Fibroblast of skin of left quadriceps (primary cell): Measurements from ENCODE around the gene HOMER2.
"Not testable (repeated sequence)": the region's sequence is repeated elsewhere in the genome, so short reads cannot be mapped to it uniquely, and the experiment has no call there.

Source experiments
- DNase-seq, 2 experiments: peaks; one replicate each; pipeline ENCODE4 v3.0.0-alpha.2; 2013; ENCODE audit warnings: low read depth in 2 of 2

HOMER2 gene

DNA sequence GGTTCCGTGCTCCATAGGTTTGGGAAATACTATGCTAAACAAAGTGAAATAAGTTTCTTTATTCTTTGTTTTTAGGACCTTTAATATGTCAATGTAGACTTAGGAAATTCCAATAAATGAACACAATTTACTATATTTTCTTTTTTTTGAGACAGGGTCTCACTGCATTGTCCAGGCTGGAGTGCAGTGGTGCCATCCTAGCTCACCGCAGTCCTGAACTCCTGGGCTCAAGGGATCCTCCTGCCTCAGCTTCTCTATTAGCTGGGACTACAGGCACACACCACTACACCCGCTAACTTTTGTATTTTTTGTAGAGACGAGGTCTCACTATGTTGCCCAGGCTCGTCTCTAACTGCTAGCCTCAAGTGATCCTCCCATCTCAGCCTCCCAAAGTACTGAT lies 12.4 kb upstream of the HOMER2 start:
- DNase-seq: no peak

DNA sequence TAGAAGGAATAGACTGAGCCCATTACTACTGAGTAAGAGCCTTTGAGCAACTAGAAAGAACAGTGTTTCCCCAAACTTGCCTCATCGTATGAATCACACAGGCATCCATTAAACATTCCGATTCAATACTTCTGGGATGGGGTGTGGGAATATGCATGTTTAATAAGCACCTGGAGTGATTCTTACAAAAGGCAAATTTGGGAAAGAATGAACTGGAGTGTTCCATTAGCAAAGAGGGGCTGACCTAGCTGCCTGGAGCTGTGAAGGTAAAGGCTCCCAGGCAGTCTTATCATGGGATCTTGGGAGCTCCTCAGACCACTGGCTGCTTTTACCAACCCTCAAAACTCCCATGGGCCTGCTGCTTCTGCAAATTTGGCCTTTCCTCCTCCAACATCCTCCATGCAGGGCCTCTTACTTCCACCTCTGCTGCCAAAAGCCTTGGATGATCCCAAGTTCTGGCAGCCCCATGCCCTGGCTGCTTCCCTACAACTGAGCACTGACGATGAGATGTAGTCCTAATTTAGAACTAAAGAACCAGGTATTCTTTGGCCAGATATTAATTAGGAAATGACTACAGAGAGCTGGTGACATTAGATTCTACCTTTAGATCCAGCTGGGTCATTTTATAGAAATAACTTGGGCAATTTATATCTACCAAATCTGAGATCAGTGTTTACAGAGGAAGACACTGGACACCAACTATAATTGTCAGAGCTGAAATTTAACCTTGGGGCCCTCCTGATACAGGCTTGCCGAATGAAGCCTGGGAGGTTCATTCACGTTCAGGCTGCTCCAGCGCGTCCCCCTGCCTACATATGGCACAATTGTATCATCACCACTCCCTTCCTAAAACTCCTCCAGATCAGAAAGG lies 11.2 kb upstream of the HOMER2 start:
- no peak for DNase-seq

DNA sequence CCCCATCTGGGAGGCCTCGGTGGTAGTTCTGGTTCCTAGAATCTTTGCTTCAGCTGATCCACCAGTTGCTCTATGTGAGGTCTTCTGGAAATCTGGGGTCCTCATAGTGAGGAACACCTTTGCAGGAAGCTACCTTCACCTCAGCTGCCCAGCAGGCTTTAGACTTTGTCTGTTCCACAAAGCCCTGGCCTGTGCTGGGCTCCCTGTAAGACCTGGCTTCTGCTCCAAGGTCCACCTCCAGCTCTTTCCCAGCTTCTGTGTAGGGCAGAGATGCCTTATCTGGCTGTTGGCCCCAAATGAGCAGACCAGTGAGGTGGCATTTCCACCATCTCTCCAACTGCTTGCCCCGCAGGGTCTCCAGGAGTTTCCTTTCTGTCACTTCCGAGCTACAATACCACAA lies 8.2 kb upstream of the HOMER2 start:
- DNase-seq: no peak

DNA sequence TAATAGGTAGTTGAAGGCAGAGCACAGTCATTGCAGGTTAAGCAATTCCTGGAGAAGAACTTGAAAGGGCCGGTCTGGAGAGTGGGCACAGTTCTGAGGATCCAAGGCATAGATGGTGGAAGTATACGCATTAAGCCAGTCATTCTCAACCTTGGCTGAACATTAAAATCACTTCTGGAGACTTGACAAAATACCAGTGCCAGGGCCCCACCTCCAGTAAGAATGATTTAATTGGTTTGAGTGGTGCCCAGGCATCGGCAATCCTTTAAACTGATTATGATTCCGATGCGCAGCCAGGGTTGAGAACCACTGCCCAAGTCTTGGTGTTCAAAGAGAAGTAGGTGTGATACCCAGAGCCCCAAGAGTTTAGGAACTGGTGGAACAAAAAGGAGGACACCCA lies 6.9 kb upstream of the HOMER2 start:
- no peak for DNase-seq

DNA sequence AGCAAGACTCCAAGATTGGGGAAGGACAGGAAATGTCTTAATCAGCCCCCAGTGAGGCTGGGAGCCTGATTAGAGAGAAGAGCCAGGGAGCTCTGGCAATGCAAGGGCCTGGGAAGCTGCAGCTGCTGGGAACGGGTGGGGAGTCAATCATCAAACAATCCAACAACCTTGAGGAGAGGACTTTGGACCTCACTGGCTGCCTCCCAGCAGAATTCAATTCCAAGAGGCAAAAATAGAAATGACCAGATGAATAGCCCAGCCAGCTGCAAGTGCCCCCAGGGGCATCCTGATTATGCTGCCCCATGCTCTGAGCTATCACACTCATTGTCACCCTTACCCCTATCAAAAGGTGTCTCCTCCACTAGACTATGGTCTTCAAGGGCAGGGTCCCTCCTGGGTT lies 6.1 kb upstream of the HOMER2 start:
- DNase-seq: no peak

DNA sequence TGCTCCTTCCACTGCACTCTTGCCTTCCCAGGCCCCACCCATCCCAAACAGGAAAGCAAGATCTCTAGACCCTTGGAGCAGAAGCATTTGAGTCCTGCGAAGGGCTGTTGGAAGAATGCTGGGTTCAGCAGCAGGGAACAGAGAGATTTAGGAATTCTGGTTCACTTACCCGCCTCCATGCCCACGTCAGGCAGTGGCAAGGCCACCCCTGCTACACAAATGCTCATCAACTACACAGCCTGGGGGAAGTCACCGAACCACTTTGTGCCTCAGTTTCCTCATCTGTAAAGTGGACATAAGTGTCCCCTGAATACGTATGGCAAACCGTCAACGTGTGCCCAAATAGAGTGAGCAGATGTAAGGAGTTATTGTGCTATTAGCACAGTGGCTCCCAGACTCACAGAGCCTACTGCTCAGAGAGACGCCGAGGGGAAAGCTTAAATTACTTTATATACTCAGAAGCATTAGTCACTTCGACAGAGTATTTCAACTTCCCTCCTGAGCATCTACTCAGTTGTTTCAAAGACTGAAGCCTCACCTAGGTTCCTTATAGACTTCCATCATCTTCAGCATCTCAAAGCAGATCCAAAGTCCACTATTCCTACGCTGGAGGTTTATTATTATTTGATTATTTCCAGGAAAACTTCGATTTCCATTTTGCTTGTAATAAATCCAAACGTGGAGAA lies 905 bp downstream of the HOMER2 start:
- DNase-seq: no peak

DNA sequence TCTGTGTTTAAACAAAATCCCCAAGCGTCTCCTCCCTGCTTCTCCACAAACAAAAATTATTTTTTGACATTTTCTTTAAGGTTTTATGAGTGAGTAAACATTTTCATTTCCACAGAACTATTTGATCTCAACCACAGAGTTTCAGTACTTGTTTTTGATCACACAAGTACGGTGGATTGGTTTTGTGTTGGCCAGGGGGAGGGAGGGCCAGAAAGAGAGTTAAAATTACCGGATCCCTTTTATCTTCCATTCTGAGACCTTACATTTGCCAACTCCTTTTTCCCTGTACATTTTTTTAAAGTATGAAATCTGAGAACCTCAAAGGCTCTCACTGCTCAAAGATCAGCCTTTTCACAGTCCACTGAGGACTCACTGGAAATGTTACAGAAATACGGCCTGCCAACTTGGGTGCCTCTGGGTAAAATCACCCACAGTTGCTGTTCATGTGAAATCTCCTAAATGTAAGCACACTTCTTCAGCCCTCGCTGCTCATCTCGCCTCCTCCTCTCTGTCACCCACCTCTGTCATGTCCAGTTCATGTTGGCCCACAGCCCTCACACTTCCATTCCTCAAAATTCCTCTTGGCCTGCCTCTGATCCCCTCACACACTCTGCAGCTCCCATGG lies 1.7 kb downstream of the HOMER2 start:
- DNase-seq: no peak

DNA sequence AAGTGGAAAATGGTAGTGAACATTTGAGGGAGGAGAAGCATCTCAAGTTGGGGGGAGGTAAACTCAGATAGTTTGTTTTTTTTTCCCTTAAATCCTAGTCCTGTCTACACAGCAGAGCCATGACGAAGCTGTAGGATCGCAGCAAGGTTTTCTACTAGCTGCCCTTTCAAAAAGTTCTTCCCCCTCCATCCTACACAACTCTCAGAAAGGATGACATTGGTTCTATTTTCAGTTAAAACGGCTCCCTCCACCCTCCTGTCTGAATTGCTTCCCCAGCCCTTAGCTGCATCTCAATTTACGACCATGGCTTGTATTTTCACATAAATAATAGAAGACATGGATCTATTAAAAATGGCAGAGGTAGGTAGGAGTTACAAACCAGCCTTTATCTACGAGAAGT lies 2.2 kb downstream of the HOMER2 start:
- DNase-seq: no peak

DNA sequence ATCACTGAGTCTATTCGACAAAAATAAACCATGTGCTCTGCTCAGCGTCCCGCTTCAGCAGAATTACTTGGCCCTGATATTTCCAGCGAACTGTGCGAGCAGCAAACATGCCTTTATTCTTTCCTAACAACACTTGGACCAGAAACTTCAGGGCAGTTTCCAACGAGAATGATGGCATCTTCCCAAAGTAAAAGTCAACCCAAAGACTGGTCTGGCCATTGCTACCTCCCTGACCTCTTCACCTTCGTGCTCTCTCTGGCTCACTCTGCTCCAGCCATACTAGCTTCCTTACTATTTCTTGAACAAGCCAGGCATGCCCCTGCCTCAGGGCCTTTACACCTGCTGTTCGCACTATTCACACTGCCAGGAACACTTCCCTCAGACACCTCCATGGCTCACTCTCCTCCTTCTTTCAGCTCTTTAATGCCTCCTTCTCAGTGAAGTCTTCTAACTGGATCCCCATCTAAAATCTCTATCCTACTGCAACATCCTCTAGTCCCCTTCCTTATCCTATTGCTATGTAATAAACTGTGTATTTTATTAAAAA lies 6.3 kb downstream of the HOMER2 start:
- DNase-seq: no peak

DNA sequence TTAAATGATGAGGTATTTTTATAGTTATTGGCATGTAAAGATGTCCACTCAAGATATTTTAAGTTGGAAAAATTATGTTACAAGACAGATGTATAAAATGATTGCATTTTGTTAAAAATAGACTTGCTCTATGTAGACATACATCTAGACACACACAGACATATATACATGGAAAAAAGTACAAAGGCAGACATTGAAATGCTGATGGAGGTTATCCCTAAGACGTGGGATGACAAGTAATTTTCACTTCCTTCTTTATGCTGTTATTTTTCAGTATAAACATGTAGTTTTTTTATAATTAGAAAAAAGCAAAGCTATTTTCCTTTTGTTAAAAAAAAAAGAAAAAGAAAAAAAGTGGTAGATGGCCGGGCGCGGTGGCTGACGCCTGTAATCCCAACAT lies 7.2 kb downstream of the HOMER2 start:
- DNase-seq: no peak

DNA sequence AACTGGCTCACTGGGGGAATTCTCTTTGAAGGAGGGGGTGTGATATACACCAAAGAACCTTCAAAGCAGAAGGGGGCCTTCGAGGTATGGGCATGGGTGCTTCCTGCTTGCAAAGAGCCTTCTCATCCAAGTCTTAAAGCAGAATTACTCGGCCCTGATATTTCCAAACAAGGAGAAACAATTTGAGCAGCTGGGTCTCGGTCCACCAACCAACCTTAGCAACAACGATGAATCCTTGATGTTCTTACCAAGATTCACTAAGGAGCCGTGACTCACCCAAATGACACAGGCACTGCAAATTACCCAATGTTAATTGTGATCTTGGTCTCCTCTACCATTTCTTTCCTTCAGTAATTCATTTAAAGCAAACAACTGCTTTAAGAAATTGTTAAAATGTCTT lies 7.7 kb downstream of the HOMER2 start:
- DNase-seq: no peak

DNA sequence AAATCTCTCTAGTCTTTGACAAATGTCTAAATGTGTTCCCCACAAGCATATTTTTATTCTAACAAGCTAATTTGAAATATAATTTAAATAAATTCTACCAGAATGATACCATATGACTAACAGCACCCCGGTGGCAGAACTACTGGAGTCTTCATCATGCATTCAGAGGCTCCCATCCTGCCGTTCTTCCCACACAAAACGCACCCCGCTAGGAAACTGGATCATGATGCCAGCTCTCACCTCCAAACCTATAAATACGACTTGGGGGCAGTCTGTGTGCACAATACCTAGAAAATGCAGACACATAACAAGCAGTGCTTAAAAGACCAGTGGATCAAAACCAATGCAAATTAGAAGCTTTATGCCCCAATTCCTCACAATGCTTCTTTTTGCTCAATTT lies 8.5 kb downstream of the HOMER2 start:
- DNase-seq: no peak

DNA sequence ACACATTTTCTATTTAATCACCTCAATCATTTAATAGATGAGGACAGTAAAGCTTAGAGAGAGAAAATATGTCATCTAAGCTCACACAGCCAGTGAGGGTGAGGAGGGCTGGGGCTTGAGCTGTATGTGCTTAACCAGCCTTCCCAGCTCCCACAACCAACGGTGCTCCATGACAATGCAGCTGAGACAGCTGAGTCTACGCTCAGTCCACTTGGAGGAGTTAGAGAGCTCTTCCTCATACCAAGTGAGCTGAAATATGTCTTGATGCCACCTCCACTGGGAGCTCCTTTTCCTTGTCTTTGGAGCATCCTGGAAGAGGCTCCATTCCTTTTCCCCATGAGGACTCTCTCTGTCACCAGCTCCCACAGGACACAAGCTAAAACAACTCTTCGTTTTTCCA lies 9.3 kb downstream of the HOMER2 start:
- DNase-seq: no peak

DNA sequence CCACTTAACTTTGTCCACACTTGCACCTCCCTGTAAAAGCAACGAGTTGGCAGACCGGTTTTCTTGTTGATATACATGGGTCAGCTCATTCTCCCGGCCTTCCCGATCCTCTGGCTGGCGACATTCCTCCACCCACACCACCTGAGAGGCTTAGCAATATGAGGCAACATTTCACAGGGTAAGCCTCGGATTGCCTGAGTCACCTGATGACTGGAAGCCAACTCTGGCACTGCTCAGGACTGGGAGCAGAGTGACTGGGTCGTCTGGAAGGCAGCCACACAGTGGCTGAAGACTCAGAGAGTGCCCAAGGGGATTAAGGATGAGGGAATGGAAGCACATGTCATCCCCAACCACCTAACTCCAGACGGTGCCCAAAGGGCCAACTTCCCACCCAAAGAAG lies 9.8 kb downstream of the HOMER2 start:
- no peak for DNase-seq

DNA sequence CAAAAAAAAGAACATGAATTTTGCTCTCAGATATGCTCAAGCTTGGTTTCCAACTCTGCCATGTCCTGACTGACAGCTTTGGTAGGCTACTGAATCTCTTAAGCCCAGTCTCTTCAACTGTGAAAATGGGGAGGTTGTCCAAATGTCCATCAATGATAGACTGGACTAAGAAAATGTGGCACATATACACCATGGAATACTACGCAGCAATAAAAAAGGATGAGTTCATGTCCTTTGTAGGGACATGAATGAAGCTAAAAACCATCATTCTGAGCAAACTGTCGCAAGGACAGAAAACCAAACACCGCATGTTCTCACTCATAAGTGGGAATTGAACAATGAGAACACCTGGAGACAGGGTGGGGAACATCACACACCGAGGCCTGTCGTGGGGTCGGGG lies 12.8 kb downstream of the HOMER2 start:
- not testable (repeated sequence) for DNase-seq

DNA sequence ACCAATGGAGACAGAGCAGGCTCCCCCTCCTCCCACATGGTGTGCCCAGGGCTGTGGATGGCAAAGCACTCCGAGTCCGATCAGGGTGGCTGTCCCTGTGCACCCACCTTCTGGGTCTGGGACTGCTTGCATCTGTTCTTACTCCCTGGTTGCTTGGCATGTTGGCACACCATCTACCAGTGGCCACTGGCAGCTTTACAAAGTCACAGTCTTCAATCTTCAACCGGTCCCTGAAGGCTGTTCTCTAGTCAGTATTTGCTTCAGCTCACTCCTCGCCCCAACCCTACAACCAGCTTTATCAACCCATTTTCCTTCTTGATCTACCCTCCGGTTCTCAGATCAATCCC lies 14.8 kb downstream of the HOMER2 start:
- no peak for DNase-seq

DNA sequence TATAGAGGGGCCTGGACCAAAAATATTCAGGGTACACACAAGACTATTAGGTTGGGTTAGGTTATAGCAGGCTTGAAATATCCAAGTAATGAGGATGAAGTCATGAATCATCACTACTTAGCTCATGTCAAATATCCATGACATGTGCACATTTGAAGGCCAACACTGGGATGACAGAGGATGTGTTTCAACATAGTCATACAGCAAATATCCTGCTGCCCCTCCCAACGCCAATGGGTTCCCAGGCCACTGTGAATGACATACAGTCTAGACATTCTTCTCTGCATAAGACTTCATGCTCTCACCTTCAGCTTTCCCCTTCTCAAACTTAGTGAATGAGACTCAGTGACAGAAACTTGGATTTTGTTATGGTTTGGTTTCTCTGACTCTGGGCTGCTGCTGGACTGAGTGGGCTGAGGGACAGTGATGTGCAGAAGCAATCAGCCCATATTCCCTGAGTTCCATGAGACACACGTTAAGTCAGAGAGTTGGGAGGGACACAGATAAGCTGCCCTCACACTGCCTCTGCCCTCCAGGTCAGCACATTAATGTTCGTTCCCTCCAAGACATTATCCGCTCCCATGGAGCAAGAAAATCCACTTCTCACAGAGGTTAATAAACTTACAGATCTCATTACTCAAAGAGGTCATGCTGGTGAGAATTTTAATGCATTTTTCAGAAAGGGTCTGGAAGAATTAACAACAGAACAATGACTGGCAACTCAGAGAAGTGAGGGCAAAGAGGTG lies 15.4 kb downstream of the HOMER2 start:
- DNase-seq: no peak

DNA sequence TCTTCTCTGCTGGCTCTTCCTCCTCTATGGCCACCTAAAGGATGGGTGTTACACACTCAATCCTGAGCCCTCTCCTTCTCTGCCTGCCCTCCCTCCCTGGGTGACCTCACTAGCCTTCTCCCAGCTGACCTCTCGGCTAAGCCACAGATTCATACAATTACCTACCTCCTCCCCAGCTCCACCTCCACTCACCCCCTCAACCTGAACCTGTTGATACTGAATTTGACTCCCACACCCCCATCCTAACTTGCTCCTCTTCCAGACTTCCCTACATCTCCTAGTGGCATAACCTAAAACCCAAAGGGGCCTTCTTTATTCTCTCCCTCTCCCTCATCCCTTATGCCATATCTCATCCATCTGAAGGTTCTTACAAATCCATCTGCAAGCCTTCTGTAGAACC lies 17.1 kb downstream of the HOMER2 start:
- DNase-seq: no peak

DNA sequence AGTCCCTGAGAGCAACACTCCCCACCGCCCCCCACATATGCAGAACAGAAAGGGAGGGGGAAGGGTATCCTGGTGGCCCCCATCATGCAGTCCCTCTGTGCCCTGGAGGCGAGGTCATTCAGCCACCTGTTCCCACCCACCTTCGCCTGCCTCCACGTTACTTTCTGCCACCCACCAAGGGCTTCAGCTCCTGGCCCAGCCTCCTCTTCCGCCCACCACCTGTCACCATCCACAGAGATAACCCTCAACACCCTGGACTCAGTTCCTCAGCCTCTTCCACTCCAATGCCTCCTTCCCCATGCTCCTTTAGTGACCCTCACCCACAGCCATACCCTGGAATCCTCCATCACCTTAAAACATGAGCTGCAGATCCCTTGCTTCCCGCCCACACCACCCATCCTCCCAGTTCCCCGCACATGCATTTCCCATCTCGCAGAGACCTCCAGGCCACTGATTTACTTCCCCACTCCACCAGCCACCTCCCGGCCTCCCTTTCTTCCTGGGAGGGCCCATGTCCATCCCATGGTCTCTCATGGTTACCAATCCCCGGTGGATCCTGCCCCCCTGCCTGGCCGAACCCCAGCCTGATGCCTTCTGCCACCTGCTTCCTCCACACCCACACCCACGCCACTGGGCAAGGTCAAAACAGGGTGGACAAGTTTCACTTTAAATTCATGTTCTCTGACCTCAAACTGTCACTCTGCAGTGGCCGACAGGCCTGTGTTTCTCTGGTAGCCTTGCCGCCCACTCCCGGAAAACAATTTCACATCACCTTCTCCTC lies 18.2 kb downstream of the HOMER2 start:
- DNase-seq: no peak

DNA sequence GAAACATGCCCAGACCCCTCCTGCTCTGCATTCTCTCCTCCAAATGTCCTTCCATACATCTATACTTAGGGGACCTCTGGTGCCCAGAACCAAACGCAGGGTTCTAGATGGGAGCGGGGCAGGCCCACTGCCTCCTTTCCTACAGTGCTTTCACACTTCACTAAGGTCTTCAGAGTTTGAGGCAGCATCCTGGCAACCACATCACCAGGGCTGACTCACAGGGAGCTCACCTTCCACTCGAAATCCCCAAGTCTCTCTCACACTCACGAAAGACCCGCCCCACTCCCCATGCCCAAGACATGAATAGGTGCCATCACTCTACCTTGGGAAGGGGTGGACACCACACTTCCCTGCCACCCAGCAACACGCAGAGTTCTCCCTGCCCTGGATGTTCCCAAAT lies 18.9 kb downstream of the HOMER2 start:
- no peak for DNase-seq

DNA sequence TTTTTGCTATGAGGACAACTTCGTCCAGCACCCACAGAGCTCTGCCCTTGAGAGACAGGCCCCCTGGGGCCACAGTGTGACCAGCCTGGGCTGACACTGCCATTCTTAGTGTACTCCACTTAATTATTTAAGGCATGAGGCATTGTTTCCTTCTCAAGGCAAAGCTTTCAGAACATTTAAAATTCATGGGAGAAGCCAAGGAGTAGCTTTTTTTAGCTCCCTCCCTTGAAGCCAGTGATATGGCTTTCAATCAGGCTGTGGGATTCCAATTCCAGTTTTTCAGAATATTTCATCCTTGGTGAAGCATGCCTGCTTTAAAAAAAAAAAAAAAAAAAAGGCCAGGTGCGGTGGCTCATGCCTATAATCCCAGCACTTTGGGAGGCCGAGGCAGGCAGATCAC lies 21.3 kb downstream of the HOMER2 start:
- DNase-seq: no peak
